Measurements from ENCODE around the gene KCNG2.

GRCh38 chr18:79947881-79948610 is 150.3 kb downstream of the KCNG2 start:
- no peak for TF ChIP-seq CTCF (conservative IDR thresholded peaks at IDR 0.05; ENCODE audit: low read depth, low read length)
- no peak for TF ChIP-seq POLR2A (IDR thresholded peaks at IDR 0.05; ENCODE audit: low read depth, low read length)
- no peak for TF ChIP-seq RFX5 (IDR thresholded peaks at IDR 0.05; ENCODE audit: low read depth, low read length)
- TF ChIP-seq USF2 (IDR thresholded peaks at IDR 0.05; ENCODE audit: low read depth, low read length) = no peak

Data from IMR-90 (cell line).